HUES48 (cell line): ENCODE measurements around the gene ZNF219.

Source experiments
- H3K27ac ChIP-seq: one replicate; pipeline ENCODE4 v1.7.0; 2013; ENCODE audit warnings: low read depth, low read length, inconsistent platforms
- H3K27me3 ChIP-seq: 2 replicates; pipeline ENCODE4 v1.6.1; 2013; ENCODE audit warnings: mild to moderate bottlenecking, low read length; ENCODE audit not compliant: control insufficient read depth, insufficient read depth
- H3K36me3 ChIP-seq: 2 replicates; pipeline ENCODE4 v1.6.1; 2013; ENCODE audit warnings: low read length; ENCODE audit not compliant: control insufficient read depth, insufficient read depth
- H3K4me1 ChIP-seq: 2 replicates; pipeline ENCODE4 v1.6.1; 2013; ENCODE audit warnings: mild to moderate bottlenecking, low read length; ENCODE audit not compliant: control insufficient read depth, insufficient read depth
- H3K4me3 ChIP-seq: 2 replicates; pipeline ENCODE4 v1.5.1; 2013; ENCODE audit warnings: mild to moderate bottlenecking, low read depth, low read length
- H3K9ac ChIP-seq: 2 replicates; pipeline ENCODE4 v1.6.1; 2013; ENCODE audit warnings: mild to moderate bottlenecking, low read depth, low read length, moderate library complexity
- H3K9me3 ChIP-seq: 2 replicates; pipeline ENCODE4 v1.6.1; 2013; ENCODE audit warnings: low read length; ENCODE audit not compliant: control insufficient read depth, insufficient read depth

Gene ZNF219

GRCh38 chr14:21109377-21110138 is 11.1 kb upstream of the ZNF219 start:
- H3K4me1 ChIP-seq = peaks cover 22% of the 10 kb centered on the region
- no peak overlapping the region for H3K9ac ChIP-seq
- H3K36me3 ChIP-seq = no peaks in the 10 kb centered on the region

GRCh38 chr14:21108791-21109190 is 10.3 kb upstream of the ZNF219 start:
- Histone ChIP-seq H3K9me3 (no peaks in the 10 kb centered on the region), H3K36me3 (no peaks in the 10 kb centered on the region), H3K9ac (no peak overlapping the region), H3K27me3 (no peaks in the 10 kb centered on the region), H3K27ac (no peak overlapping the region), H3K4me3 (no peak overlapping the region), H3K4me1 (peaks cover 22% of the 10 kb centered on the region)

More at GRCh38 chr14:21109377-21110138, 11.1 kb upstream of the ZNF219 start:
- H3K27me3 ChIP-seq = no peaks in the 10 kb centered on the region
- no peak overlapping the region for H3K27ac ChIP-seq
- no peaks in the 10 kb centered on the region for H3K9me3 ChIP-seq
- no peak overlapping the region for H3K4me3 ChIP-seq

- peak overlapping the region; percentile 64 for H3K27ac ChIP-seq
- no peaks in the 10 kb centered on the region for H3K9me3 ChIP-seq
- H3K27me3 ChIP-seq = no peaks in the 10 kb centered on the region
- no peaks in the 10 kb centered on the region for H3K36me3 ChIP-seq
- peaks cover 33% of the 10 kb centered on the region for H3K4me1 ChIP-seq
- no peak overlapping the region for H3K4me3 ChIP-seq
- no peak overlapping the region for H3K9ac ChIP-seq
Observed at GRCh38 chr14:21107283-21107800, 8.9 kb upstream of the ZNF219 start.

- Histone ChIP-seq H3K9me3 (no peaks in the 10 kb centered on the region), H3K36me3 (no peaks in the 10 kb centered on the region), H3K4me1 (peaks cover 40% of the 10 kb centered on the region), H3K27ac (peak overlapping the region; percentile 64), H3K27me3 (no peaks in the 10 kb centered on the region), H3K9ac (no peak overlapping the region), H3K4me3 (no peak overlapping the region; the same call in 1 of the 2 replicates)
Observed at GRCh38 chr14:21106498-21107282, 8.2 kb upstream of the ZNF219 start.

GRCh38 chr14:21106176-21106497 is 7.7 kb upstream of the ZNF219 start:
- H3K9me3 ChIP-seq = no peaks in the 10 kb centered on the region
- peaks cover 41% of the 10 kb centered on the region for H3K4me1 ChIP-seq
- H3K4me3 ChIP-seq = no peak overlapping the region
- H3K9ac ChIP-seq = no peak overlapping the region
- no peak overlapping the region for H3K27ac ChIP-seq
- no peaks in the 10 kb centered on the region for H3K36me3 ChIP-seq
- H3K27me3 ChIP-seq = no peaks in the 10 kb centered on the region

- H3K27me3 ChIP-seq = no peaks in the 10 kb centered on the region
- H3K4me3 ChIP-seq = 0 out of 2 replicates have a peak overlapping the region, but pooled peaks have one; percentile 80
- H3K27ac ChIP-seq = peak overlapping the region; percentile 99
Observed at GRCh38 chr14:21105095-21105494, 6.6 kb upstream of the ZNF219 start.

GRCh38 chr14:21104448-21105060 is 6.1 kb upstream of the ZNF219 start:
- Histone ChIP-seq H3K9ac (peak overlapping the region; percentile 99), H3K4me1 (peaks cover 43% of the 10 kb centered on the region)

More at GRCh38 chr14:21105095-21105494, 6.6 kb upstream of the ZNF219 start:
- Histone ChIP-seq H3K36me3 (no peaks in the 10 kb centered on the region), H3K9ac (no peak overlapping the region), H3K9me3 (no peaks in the 10 kb centered on the region), H3K4me1 (peaks cover 41% of the 10 kb centered on the region)

GRCh38 chr14:21103710-21104447 is 5.4 kb upstream of the ZNF219 start:
- Histone ChIP-seq H3K4me1 (peaks cover 50% of the 10 kb centered on the region), H3K27ac (peak overlapping the region; percentile 99)

More at GRCh38 chr14:21104448-21105060, 6.1 kb upstream of the ZNF219 start:
- Histone ChIP-seq H3K36me3 (no peaks in the 10 kb centered on the region), H3K9me3 (no peaks in the 10 kb centered on the region), H3K4me3 (peak overlapping the region; percentile 80), H3K27ac (peak overlapping the region; percentile 99), H3K27me3 (no peaks in the 10 kb centered on the region)

GRCh38 chr14:21103411-21103709 is 4.9 kb upstream of the ZNF219 start:
- Histone ChIP-seq H3K4me3 (peak overlapping the region; percentile 80), H3K27me3 (no peaks in the 10 kb centered on the region), H3K9ac (peak overlapping the region; percentile 99), H3K36me3 (no peaks in the 10 kb centered on the region), H3K4me1 (peaks cover 51% of the 10 kb centered on the region), H3K9me3 (no peaks in the 10 kb centered on the region), H3K27ac (peak overlapping the region; percentile 99)

More at GRCh38 chr14:21103710-21104447, 5.4 kb upstream of the ZNF219 start:
- H3K27me3 ChIP-seq = no peaks in the 10 kb centered on the region
- peak overlapping the region; percentile 80 for H3K4me3 ChIP-seq
- no peaks in the 10 kb centered on the region for H3K9me3 ChIP-seq
- H3K36me3 ChIP-seq = no peaks in the 10 kb centered on the region
- peak overlapping the region; percentile 99 for H3K9ac ChIP-seq

- Histone ChIP-seq H3K4me1 (peaks cover 51% of the 10 kb centered on the region), H3K27ac (peak overlapping the region; percentile 30), H3K9ac (peak overlapping the region; percentile 13; the same call in 1 of the 2 replicates), H3K9me3 (no peaks in the 10 kb centered on the region), H3K27me3 (no peaks in the 10 kb centered on the region), H3K4me3 (peak overlapping the region; percentile 80), H3K36me3 (no peaks in the 10 kb centered on the region)
Observed at GRCh38 chr14:21102521-21103410, 4.3 kb upstream of the ZNF219 start.
